GM12875 (cell line): ENCODE data around the gene DCDC2C.

Experiments used
- H3K4me3 ChIP-seq: one replicate; pipeline ENCODE4 v1.5.1; 2011; ENCODE audit warnings: low read depth, low read length, control low read depth
- TF ChIP-seq, protein P1 (sequence below): IDR thresholded peaks from 2 replicates; pipeline ENCODE4 v1.5.1; 2011; ENCODE audit warnings: low read depth, mild to moderate bottlenecking, control low read depth, inconsistent platforms, low read length, moderate library complexity, borderline replicate concordance; ENCODE audit not compliant: insufficient read depth

Gene DCDC2C

DNA sequence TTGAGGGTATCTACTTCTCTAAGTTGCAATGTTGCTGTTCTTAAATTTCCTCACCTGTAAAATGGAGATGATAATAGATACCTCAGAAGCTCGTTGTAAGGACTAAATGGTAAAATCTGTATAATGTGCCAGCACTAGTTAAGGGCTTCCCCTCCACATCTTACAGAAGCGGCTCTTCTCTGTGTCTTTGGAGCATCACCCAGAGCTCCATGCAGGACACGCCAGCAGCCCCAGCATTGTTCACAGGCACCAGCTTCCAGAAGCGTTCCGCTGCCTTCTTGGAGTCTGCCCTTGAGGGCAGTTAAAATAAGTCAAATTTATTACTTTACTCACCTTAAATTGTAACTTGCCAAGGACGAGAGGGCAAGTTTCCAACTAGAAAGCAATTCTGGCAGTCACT lies 5.8 kb downstream of the DCDC2C start:
- TF ChIP-seq, protein P1, sequence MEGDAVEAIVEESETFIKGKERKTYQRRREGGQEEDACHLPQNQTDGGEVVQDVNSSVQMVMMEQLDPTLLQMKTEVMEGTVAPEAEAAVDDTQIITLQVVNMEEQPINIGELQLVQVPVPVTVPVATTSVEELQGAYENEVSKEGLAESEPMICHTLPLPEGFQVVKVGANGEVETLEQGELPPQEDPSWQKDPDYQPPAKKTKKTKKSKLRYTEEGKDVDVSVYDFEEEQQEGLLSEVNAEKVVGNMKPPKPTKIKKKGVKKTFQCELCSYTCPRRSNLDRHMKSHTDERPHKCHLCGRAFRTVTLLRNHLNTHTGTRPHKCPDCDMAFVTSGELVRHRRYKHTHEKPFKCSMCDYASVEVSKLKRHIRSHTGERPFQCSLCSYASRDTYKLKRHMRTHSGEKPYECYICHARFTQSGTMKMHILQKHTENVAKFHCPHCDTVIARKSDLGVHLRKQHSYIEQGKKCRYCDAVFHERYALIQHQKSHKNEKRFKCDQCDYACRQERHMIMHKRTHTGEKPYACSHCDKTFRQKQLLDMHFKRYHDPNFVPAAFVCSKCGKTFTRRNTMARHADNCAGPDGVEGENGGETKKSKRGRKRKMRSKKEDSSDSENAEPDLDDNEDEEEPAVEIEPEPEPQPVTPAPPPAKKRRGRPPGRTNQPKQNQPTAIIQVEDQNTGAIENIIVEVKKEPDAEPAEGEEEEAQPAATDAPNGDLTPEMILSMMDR = no peak
- H3K4me3 ChIP-seq = no peak overlapping the region

- H3K4me3 ChIP-seq = no peak overlapping the region
- TF ChIP-seq, protein P1 = no peak
These were observed 9.0 kb downstream of the DCDC2C start for GRCh38 chr2:3712424-3712823.

- TF ChIP-seq, protein P1 = no peak
- no peak overlapping the region for H3K4me3 ChIP-seq
These were observed 9.6 kb downstream of the DCDC2C start for GRCh38 chr2:3712831-3713503.

DNA sequence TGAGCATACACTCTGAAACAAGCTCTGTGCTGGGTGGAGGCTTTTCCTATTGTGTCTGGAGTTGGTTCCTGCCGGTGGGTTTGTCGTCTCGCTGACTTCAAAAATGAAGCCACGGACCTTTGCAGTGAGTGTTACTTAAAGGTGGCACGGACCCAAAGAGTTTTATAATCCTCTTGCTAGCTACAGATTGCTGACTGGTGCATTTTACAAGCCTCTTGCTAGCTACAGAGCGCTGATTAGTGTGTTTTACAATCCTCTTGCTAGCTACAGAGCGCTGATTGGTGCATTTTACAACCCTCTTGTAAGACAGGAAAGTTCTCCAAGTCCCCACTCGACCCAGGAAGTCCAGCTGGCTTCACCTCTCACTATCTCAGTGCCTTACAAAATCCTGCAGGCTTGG lies 15.3 kb downstream of the DCDC2C start:
- H3K4me3 ChIP-seq = no peak overlapping the region
- TF ChIP-seq, protein P1 = no peak

GRCh38 chr2:3725002-3725401 lies 21.6 kb downstream of the DCDC2C start:
- TF ChIP-seq, protein P1 = no peak
- H3K4me3 ChIP-seq = no peak overlapping the region

- H3K4me3 ChIP-seq = no peak overlapping the region
- TF ChIP-seq, protein P1 = no peak
These were observed 22.3 kb downstream of the DCDC2C start for GRCh38 chr2:3725458-3726250.

GRCh38 chr2:3726511-3726910 lies 23.1 kb downstream of the DCDC2C start:
- TF ChIP-seq, protein P1 = no peak
- H3K4me3 ChIP-seq = no peak overlapping the region
